IPS DF 4.7 (cell line): ENCODE measurements around the gene EHBP1L1.

Experiments used
- DNase-seq: peaks from one replicate; pipeline ENCODE4 v3.0.0-alpha.2; 2013; ENCODE audit warnings: low spot score; ENCODE audit errors: extremely low read depth

The EHBP1L1 gene

DNA sequence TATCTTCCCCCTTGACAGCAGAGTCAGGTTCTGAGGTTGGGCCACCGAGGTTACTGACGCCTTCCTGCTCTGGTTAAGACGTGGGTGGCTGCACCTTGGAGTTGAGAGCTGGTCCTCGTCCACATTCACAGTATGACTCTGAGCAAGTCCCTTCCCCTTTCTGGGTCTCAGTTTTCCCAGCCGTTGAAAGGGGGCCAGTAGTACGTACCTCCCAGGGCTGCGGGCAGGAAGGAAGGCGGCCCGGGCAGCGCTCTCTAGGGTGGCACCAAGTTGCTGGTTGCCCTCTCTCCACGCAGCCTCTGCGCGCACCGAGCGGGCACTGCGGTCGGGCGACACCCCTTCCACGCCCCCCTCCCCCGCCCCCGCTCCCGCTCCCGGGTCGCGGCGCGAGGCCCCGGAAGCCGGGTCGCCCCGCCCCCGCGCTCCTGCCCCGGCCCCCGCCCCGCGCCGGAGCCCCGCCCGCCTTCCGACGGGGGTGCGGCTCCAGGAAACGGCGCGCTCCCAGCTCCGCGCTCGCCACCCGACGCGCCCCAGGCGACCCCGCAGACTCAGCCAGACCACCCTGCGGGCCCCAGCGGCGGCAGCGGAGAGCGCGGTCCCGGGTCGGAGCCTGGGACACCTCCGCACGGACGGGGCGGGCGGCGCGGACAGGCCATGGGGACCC lies at the start of gene EHBP1L1:
EHBP1L1 (plus strand) TSS at position 486 of the 664 bp plus-strand sequence. CDS start 250 bp downstream, outside the sequence.
- no peak for DNase-seq

- DNase-seq, result no peak
These were observed 49.1 kb upstream of the EHBP1L1 start for GRCh38 chr11:65526744-65527143.

DNA sequence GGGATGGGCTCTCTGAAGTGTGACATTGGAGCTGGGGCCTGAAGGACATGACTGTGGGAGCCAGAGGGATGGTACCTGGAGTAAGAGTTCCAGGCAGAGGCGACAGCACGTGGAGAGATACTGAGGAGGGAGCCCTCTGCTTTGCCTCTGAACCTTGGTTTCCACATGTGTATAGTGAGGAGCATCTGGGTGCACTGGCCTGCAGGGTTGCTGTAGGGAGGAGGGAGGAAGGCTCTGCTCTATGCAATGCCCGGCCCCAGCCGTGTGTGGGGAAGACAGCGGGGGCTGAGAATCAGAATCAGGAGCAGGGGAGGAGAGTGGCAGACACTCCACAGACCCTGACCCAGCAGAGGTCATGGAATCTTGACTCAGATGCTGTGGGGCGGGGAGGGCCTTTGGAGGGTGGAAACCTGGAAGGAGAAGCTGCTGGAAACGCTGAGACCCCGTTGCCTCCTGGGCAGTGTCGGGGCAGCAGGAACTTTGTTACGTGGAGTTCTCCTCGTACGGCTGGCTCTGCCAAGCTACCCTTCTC lies 47.0 kb upstream of the EHBP1L1 start:
- DNase-seq, result no peak

- no peak for DNase-seq
These were observed 46.2 kb upstream of the EHBP1L1 start for GRCh38 chr11:65529475-65530156.

- no peak for DNase-seq
These were observed 45.7 kb upstream of the EHBP1L1 start for GRCh38 chr11:65530157-65530496.

DNA sequence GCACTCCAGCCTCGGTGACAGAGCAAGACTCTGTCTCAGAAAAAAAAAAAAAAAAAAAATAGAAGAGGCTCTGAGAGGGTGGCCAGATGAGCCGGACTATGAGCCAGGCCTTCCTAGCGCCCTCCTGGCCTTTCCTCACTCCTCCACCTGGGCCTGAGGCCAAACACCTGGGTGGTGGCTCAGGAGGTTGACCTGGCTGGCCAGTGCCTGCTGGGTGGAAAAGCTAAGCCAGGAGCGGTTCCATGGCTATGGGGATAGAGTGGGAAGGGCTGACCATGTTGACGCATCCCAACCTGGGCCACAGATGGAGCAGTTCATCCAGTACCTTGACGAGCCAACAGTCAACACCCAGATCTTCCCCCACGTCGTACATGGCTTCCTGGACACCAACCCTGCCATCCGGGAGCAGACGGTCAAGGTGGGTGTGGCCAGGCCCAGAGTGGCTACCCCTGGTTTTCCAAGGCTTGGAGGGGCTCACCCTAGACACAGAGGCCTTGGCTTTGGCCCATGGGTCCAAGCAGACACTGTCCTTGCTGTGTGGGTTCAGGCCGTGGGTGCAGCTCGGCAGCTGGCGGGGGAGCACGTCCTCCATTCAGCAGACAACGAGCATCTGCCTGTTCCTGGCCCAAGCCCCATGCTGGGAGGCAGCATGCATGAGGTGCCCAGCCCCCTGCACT lies 43.3 kb upstream of the EHBP1L1 start:
- no peak for DNase-seq

DNA sequence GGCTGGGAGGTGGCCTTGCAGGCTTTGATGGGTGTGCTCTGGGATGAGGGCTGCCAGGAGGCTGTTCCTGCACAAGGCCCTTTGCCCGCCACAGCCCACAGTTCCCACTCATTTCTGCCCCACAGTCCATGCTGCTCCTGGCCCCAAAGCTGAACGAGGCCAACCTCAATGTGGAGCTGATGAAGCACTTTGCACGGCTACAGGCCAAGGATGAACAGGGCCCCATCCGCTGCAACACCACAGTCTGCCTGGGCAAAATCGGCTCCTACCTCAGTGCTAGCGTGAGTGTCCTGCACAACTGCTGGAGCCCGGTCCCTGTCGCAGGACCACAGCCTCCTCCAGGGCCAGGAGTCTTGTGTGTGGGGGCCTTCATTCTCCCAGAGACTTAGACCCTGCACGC lies 40.8 kb upstream of the EHBP1L1 start:
- no peak for DNase-seq

DNA sequence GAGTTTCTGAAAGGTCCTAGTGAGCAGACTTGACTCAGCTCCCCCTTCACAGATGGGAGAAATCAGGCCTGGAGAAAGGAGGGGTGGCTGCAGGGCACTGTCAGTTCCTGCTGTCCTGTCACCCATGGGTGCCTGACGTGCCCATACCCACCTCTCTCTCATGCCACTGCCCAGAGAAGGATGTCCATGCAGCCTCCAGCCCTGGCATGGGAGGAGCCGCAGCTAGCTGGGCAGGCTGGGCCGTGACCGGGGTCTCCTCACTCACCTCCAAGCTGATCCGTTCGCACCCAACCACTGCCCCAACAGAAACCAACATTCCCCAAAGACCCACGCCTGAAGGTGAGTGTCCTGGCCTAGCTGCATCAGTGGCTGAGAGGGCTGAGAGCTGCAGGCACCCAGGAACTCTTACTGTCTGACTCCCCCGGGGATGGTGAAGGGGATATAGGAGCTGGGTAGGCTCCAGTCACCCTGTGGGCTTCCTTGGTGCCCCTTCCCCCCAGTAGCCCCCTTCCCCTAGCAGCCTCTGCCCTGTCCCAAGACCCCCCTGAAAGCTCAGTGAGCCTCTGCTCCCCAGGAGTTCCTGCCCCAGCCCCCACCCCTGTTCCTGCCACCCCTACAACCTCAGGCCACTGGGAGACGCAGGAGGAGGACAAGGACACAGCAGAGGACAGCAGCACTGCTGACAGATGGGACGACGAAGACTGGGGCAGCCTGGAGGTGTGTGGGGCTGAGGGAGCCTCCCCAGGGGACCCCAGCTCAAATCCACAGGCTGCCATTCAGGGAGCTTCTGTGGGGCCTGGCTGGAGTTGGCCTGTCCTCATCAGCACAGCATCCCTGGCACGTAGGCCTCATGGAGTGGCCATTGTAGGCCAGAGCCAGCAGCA lies 39.2 kb upstream of the EHBP1L1 start:
- no peak for DNase-seq

DNA sequence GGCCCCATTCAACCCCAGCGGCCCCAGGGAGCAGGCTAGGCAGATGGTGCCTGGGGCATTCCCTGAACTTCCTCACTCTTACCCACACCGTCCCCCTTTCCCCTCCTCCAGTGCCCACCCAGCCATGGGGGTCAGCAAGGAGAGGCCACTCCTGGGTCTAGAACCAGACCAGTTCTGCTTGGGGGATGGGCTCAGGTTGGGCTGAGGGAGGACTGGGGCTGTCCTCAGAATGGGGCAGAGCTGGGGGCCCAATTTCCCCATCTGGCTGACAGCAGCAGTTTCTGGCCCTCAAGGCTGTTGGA lies 38.6 kb upstream of the EHBP1L1 start:
- DNase-seq, result no peak

DNA sequence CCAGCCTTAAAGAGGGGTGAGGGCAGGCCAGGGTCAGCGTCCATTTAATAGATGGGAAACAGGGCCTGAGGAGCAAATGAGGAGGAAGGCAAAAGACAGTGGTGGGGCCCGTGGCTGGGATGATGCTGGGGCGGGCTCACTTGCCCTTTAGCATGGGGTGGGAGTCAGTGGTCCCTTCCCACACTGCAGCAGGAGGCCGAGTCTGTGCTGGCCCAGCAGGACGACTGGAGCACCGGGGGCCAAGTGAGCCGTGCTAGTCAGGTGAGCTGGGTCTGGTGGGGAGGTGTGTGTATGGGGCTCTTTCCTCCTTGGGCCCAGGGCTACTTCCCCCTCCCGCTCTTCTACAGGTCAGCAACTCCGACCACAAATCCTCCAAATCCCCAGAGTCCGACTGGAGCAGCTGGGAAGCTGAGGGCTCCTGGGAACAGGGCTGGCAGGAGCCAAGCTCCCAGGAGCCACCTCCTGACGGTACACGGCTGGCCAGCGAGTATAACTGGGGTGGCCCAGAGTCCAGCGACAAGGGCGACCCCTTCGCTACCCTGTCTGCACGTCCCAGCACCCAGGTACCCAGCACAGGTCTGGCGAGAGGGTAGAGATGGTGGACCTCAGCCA lies 38.1 kb upstream of the EHBP1L1 start:
- no peak for DNase-seq

GRCh38 chr11:65538232-65538914 lies 37.5 kb upstream of the EHBP1L1 start:
- no peak for DNase-seq

DNA sequence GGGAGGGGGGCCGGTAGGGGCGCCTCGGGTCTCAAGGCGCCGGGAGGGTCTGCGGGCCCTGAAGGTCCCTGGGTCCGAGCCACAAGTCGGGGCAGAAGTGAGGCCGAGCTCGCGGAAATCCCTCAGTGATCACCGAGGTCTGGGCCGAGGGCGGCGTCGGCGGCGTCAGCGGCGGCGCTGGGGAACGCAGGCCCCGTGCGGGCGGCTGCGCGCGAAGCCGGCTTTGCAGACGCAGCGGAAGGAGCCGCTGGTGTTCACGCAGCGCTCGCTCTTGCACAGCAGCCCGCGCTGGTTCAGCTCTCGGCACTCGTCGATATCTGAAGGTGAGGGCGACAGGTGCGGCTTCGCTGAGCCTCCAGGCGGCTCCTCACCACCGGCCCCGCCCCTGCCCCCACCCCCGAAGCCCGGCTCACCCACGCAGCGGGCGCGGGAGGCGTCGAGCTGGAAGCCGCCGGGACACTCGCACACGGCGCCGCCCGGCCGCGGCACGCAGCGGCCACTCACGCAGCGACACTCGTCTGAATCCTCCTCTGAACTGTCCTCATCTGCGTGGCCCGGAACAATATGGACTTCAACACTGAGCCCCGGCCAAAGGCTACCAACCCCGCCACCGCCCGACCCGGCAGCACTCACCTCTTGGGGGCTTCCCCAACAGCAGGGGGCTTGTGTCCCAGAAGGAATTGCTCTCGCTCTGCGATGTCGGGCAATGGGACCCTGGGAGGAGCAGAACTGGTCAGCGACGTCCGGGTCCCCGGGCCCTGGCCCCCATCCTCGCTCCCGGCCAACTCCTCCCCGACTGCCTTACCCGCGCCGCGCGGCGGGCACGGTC lies 36.7 kb upstream of the EHBP1L1 start:
- DNase-seq, result no peak

- DNase-seq, result no peak
These were observed 36.0 kb upstream of the EHBP1L1 start for GRCh38 chr11:65539744-65540289.

GRCh38 chr11:65540290-65541092 lies 35.4 kb upstream of the EHBP1L1 start:
- no peak for DNase-seq

DNA sequence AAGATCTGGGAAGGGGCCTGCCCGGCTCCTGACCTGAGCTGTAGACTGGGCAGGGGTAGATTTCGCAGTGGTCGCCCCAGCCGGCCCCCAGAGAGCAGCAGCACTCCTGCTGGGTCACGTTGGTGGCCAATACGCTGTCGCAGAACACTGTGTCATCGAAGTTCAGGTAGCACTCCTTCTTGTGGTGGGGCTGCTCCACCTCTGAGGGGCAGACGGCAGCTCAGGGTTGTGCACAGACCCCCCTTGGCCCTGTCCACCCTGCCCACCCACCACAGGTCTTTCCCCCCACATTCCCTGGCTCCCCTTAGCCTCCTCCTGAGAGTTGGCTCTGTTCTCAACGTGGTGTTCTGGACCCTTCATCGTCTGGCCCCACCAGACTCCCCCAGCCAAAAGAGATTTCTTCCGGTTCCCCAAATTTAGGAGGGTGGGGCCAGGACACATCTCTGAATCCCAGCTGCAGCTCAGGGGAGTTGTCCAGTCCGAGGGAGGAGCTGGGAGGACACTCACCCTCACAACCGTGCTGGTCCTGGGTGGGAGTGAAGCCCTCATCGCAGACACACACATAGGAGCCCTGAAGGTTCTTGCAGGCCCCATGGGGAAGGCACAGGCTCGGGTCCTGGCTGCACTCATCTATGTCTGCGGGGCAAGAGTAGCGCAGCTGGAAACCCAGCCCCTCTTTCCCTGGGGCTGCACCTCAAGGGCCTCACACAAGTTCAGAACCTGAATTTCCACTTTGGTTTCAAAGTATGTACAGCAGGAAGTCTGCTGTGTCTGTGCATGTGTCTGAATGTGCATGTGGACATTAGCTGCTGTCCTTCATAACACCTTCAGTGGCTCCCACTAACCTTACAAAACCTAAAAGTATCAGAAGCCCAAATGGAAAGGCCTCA lies 34.5 kb upstream of the EHBP1L1 start:
- no peak for DNase-seq

DNA sequence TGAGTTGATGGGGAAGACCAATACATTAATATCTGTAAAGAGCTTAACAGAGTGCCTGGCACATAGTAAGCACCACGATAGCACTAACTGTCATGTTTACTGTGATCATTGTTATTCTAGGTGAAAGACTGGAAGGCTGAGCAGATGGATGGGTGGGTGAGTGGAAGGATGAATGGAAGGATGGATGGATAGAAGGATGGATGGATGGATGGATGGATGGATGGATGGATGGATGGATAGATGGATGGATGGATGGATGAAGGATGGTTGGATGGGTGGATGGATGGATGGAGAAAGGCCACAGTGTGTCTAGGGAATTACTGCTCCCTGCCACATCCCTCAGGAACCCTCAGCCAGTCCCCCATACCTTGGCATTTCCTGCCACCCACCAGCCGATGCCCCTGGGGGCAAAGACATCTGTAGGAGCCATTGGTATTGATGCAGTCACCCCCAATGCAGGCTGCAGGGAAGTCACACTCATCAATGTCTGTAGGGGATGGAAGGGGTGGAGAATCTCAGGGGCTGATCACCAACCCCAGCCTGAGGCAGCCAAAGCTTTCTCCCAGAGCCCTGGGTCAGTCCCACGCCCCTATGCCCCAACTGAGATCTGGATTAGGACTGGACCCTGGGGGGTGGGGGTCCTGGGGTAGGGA lies 33.0 kb upstream of the EHBP1L1 start:
- DNase-seq, result no peak

GRCh38 chr11:65545853-65546216 lies 30.0 kb upstream of the EHBP1L1 start:
- DNase-seq, result no peak
